Activated T-cell treated with anti-CD3 and anti-CD28 coated beads for 48 hours (primary cell): ENCODE results near the gene FHL3.
"Not testable (repeated sequence)": the region's sequence is repeated elsewhere in the genome, so short reads cannot be mapped to it uniquely, and the experiment has no call there.

Source experiments
- DNase-seq: peaks from one replicate; pipeline ENCODE4 v3.0.0-alpha.2; 2020; ENCODE audit warnings: low read depth

The FHL3 gene

GRCh38 chr1:37987679-37988078, 17.6 kb downstream of the FHL3 start:
- DNase-seq: no peak

DNA sequence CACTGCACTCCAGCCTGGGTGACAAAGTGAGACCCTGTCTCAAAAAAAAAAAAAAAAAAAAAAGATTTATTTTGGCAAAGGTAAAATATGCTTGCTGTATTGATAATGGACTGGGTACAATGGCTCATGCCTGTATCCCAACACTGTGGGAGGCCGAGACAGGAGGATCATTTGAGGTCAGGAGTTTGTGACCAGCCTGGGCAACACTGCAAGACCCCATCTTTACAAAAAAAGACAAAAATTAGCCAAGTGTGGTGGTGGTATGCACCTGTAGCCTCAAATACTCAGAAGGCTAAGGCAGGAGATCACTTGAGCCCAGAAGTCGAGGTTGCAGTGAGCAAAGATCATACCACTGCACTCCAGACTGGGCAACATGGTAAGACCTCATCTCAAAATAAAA, 21.8 kb downstream of the FHL3 start:
- DNase-seq: no peak

GRCh38 chr1:37978541-37978940, 26.8 kb downstream of the FHL3 start:
- DNase-seq: no peak

DNA sequence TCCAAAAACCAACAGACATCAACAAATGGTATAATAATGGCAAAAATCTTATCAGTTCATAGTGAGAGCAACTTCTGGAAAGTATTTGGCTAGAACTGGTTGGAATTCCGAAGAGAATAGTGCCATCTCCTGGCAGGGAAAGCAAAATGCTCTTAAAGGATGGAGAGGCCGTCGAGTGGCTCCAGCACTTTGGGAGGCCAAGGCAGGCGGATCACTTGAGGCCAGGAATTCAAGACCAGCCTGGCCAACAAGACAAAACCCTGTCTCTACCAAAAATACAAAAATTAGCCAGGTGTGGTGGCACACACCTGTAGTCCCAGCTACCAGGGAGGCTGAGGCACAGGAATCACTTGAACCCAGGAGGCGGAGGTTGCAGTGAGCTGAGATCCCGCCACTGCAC, 30.2 kb downstream of the FHL3 start:
- not testable (repeated sequence) for DNase-seq

GRCh38 chr1:37974567-37974966, 30.7 kb downstream of the FHL3 start:
- DNase-seq: no peak

- not testable (repeated sequence) for DNase-seq
Measured at GRCh38 chr1:37973684-37974083, 31.6 kb downstream of the FHL3 start.

DNA sequence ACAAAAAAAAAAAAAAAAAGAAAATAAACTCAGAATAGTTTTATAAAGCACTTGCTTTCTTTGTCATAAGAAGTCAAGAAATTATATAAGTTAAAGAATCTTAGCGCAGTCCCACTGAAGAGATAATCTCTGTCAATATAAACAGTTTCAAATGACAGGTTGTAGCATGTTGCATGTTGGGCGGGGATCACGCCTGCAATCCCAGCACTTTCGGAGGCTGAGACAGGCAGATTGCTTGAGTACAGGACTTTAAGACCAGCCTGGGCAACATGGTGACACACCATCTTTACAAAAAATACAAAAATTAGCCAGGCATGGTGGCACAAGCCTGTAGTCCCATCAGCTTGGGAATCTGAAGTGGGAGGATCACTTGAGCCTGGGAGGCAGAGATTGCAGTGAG, 40.0 kb downstream of the FHL3 start:
- DNase-seq: no peak

DNA sequence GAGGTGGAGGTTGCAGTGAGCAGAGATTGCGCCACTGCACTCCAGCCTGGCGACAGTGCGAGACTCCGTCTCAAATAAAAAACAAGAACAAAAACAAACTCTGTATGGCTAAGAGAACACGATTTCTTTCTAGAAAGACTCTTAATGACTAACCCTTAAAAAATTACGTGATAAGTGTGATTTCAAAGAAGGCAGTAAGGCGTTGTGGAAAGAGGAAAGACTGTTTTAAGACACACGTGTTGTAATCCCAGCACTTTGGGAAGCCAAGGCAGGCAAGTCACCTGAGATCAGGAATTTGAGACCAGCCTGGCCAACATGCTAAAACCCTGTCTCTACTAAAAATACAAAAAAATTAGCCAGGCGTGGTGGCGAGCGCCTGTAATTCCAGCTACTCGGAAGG, 41.2 kb downstream of the FHL3 start:
- DNase-seq: not testable (repeated sequence)

- no peak for DNase-seq
Measured at GRCh38 chr1:37958690-37959089, 46.6 kb downstream of the FHL3 start.

DNA sequence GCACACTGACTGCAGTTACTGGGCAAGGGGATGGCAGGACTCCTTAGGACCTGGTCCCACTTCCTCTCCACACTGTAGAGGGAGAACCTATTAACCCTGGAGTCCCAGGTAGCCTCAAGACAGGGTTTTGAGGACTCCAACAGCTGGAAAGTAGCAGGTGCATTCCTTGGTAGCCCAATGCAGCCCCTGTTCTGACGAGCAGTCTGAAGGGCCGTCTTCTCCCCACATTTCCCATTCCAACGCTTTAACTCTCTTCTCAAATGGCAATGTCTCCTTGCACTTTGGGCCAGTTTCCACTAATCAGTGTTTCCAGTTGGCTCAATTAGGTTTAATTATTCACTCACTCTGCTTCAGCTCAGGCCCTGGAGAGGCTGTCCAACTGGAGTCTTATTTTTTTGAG, 49.6 kb downstream of the FHL3 start:
- DNase-seq: no peak

- DNase-seq: no peak
Measured at GRCh38 chr1:37954316-37954971, 50.9 kb downstream of the FHL3 start.

- no peak for DNase-seq
Measured at GRCh38 chr1:37952738-37953137, 52.6 kb downstream of the FHL3 start.

- no peak for DNase-seq
Measured at GRCh38 chr1:37951783-37952624, 53.3 kb downstream of the FHL3 start.

- DNase-seq: no peak
Measured at GRCh38 chr1:37951041-37951782, 54.1 kb downstream of the FHL3 start.

GRCh38 chr1:37949524-37950152, 55.7 kb downstream of the FHL3 start:
- no peak for DNase-seq

DNA sequence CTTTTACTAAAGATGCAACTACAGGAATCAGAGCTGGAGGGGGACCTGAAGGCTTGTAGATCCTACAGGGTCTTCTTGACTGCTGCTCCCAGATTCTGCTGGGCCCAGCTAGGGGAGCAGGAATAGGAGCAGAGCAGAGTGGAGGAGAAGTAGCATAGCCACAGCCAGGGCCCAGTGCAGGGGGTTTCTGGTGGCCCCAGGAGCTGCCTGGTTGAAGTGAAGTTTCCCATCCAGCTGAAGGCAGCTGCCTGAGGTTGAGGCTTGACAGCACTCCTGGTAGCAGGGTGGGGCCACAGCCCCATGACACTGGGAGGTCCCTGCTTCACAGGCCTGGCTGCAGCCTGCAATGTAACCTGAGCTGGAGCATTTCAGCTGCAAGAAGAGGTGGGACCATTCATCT, 56.5 kb downstream of the FHL3 start:
- DNase-seq: no peak

DNA sequence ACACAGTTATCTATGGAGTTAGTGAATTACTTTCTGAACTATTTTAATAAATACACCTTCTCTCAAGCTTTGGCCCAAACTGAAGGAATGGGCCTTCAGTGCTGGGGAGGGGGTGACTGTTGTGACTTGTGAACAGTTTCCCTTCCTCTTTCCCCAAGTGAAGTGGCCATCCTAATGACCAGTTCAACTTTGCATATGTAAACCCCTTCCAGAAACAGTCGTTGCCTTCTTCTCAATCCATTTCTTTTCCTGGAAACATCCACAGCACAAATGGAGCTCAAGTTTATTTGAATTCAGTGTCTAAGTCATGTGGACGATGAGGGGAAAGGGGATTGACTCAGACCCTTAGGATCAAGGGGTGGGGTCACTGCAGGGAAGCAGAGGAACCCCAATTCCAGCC, 57.1 kb downstream of the FHL3 start:
- DNase-seq: no peak

- no peak for DNase-seq
Measured at GRCh38 chr1:37947364-37947763, 58.0 kb downstream of the FHL3 start.
